HG03025 (cell line): Measurements from ENCODE around the gene TBCEL.
"Not testable (repeated sequence)": the region's sequence is repeated elsewhere in the genome, so short reads cannot be mapped to it uniquely, and the experiment has no call there.

ENCODE experiments used
- ATAC-seq: cut with Tn5 transposase; IDR thresholded peaks from one replicate; pipeline ENCODE4 v1.9.1; 2021; ENCODE audit warnings: mild to moderate bottlenecking, moderate library complexity; ENCODE audit not compliant: unreplicated experiment, low FRiP score

The TBCEL gene

GRCh38 chr11:121100943-121101342 lies 77.0 kb downstream of the TBCEL start, which contains the start of gene TECTA:
TECTA (plus strand) TSS chr11:121101243; CDS start chr11:121102666, 1,423 bp downstream.
- no peak for ATAC-seq

- ATAC-seq: no peak
Measured at GRCh38 chr11:121104312-121104762, 80.4 kb downstream of the TBCEL start.

- no peak for ATAC-seq
Measured at GRCh38 chr11:121105063-121105480, 81.2 kb downstream of the TBCEL start.

GRCh38 chr11:121105481-121106195 lies 81.7 kb downstream of the TBCEL start:
- ATAC-seq: no peak

GRCh38 chr11:121106812-121107211 lies 82.9 kb downstream of the TBCEL start:
- ATAC-seq: no peak

GRCh38 chr11:121108413-121108812 lies 84.5 kb downstream of the TBCEL start:
- no peak for ATAC-seq

- ATAC-seq: no peak
Measured at GRCh38 chr11:121109471-121109870, 85.6 kb downstream of the TBCEL start.

GRCh38 chr11:121109916-121110586 lies 86.1 kb downstream of the TBCEL start:
- ATAC-seq: no peak

GRCh38 chr11:121110871-121111724 lies 87.2 kb downstream of the TBCEL start:
- ATAC-seq: no peak

GRCh38 chr11:121112498-121113455 lies 88.9 kb downstream of the TBCEL start:
- ATAC-seq: no peak

GRCh38 chr11:121113611-121114010 lies 89.7 kb downstream of the TBCEL start:
- no peak for ATAC-seq

GRCh38 chr11:121115024-121115423 lies 91.1 kb downstream of the TBCEL start:
- ATAC-seq: not testable (repeated sequence)

GRCh38 chr11:121117788-121118187 lies 93.9 kb downstream of the TBCEL start:
- no peak for ATAC-seq

- no peak for ATAC-seq
Measured at GRCh38 chr11:121119440-121119839, 95.5 kb downstream of the TBCEL start.

- no peak for ATAC-seq
Measured at GRCh38 chr11:121122328-121122727, 98.4 kb downstream of the TBCEL start.

- ATAC-seq: no peak
Measured at GRCh38 chr11:121123496-121124069, 99.7 kb downstream of the TBCEL start.

GRCh38 chr11:121127809-121128208 lies 103.9 kb downstream of the TBCEL start:
- ATAC-seq: no peak

- no peak for ATAC-seq
Measured at GRCh38 chr11:121129362-121130340, 105.7 kb downstream of the TBCEL start.
